Measurements from ENCODE around the gene ZSCAN5A.
"Not testable (repeated sequence)": the region's sequence is repeated elsewhere in the genome, so short reads cannot be mapped to it uniquely, and the experiment has no call there.

The ZSCAN5A gene

DNA sequence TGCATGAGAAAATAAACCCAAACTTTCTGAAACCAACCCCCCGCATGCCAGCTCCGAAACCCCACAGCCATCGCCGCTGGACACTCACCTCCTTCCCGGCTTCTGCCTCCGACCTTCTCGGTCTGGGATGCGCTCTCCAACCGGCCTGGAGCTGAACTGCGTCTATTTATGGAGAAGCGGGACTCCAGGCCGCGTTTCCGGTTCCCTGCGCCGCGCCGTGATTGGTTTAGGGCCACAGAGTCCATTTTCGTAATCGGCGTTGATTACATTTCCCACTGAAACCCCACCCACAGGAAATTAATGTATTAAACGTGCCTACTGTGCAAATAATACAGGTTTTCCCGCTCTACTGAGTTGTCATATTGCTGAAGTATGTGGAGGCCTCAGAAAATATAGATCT lies 117.0 kb downstream of the ZSCAN5A start, which contains the start of gene ZSCAN5B:
Gene ZSCAN5B (minus strand): TSS at position 138 of the 400 bp plus-strand sequence. CDS start 4,731 bp downstream, outside the sequence.
- not testable (repeated sequence) for DNase-seq

DNA sequence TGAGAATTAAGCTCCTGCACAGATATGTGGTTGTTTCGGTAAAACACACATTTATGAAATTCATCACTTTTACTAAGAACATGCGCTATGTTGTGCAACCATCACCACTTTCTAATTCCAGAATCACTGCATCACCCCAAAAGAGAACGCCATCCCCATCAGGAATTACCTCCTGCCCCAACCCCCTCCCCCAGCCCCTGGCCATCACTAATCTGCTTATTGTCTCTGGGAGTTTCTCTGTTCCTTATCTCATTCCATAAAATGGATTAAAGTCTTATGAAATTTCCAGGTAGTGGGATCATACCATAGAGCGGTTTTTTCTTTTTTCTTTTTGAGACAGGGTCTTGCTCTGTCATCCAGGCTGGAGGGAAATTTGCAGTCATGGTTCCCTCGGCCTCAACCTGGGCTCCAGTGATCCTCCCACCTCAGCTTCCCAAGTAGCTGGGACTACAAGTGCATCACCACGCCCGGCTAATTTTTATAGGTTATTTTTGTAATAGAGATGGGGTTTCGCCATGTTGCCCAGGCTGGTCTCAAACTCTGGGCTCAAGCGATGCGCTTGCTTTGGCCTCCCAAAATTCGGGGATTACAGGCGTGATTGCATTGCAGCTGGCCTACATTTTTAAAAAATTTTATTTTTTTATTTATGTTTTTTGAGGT lies 120.5 kb downstream of the ZSCAN5A start:
- DNase-seq = no peak

DNA sequence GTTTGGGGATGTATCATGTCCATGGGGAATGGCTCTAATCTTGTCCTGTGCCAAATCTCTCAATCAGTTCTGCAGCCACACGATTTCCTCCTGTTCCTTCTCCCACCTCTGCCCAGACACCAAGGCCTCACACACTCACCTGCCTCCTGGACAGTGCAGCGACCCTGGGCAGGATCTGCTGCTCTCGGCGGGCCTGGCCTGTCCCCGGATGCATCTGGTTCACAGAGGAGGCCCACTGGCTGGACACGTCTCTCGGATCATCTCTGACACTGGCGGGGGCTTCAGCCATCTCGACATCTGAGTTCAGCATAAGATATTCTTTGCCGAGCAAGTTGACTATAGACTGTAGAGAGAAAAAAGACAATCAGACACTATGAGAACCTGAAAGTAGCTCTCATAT lies 122.9 kb downstream of the ZSCAN5A start:
- no peak for DNase-seq

DNA sequence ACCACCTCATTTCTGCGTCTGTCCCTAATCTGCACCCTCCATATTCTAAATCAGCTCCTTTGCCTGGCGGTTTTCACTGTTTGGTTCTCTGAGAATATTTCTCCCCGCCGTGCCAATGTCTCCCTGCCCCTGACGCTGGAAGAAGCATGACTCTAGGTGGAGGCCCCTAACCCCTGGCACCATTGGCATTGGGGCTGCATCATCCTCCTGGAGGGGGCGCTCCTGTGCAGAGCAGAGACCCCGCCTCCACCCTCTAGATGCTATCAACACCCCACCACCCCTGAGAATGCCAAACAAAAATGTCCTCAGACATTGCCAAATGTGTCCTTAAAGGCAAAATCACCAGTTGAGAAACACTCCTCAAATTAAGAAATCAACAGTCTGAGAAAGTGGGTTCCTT lies 123.5 kb downstream of the ZSCAN5A start:
- DNase-seq = no peak

DNA sequence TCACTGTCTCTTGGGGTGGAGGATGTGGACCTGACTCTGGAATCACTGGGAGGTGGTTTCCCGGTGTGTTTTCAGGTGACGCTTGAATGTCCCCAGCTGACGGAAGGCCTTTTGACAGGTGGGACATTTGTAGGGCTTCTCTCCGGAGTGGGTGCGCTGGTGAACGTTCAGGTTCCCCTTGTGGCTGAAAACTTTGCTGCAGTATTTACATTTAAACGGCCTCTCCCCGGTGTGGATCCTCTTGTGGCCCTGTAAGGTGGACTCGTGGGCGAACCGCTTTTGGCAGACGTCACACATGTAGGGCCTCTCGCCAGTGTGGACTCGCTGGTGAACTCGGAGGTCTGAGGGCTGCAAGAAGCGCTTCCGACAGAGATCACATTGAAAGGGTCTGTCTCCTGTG lies 124.9 kb downstream of the ZSCAN5A start:
- no peak for DNase-seq

DNA sequence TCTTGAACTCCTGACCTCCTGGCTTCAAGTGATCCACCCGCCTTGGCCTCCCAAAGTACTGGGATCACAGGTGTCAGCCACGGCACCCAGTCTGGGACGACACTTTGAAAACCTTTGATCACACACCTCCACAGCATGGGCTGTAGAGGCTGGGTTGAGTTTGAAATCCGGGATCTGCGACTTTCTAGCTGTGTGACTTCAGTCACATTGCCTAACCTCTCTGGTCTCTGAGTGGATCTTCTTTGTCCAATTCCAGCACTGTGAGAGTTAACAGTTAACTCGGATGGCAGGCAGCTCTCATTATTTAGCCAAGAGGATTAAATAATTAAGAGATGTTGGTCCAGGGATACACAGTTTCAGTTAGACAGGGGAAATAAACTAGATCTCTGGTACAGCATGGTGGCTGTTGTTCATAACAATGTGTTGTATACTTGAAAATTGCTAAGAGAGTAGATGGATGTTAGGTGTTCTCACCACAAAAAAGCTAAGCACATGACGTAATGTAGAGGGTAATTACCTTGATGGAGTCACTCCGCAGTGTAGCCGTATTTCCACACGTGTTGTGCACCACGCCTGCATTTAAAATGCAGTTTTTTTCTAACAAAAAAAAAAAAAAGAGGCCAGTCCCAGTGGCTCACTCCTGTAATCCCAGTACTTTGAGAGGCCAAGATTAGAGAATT lies 136.9 kb downstream of the ZSCAN5A start:
- no peak for DNase-seq

DNA sequence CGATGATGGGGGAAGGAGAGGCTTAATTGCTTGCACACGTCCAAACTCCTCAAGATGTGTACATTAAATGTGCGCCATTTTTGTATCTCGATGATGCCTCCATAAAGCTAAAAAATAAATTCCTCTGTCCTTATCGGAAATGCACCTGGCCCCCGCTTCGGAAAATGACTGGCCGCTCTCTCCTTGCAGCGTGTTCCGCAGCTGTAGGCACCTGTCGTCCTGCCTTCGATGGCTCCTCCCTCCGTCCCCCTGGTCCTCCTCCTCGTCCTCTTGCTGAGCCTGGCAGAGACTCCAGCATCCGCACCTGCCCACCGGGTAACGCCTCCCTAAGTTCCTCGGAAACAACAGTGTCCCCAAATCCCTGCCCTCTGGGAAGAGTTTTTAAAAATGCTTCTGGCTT lies 137.8 kb downstream of the ZSCAN5A start:
- no peak for DNase-seq

DNA sequence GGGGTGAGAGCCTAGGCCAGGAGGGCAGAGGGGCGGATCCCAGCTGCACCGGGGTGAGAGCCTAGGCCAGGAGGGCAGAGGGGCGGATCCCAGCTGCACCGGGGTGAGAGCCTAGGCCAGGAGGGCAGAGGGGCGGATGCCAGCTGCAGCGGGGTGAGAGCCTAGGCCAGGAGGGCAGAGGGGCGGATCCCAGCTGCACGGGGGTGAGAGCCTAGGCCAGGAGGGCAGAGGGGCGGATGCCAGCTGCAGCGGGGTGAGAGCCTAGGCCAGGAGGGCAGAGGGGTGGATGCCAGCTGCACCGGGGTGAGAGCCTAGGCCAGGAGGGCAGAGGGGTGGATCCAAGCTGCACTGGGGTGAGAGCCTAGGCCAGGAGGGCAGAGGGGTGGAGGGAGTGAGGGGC lies 138.3 kb downstream of the ZSCAN5A start:
- DNase-seq = not testable (repeated sequence)

DNA sequence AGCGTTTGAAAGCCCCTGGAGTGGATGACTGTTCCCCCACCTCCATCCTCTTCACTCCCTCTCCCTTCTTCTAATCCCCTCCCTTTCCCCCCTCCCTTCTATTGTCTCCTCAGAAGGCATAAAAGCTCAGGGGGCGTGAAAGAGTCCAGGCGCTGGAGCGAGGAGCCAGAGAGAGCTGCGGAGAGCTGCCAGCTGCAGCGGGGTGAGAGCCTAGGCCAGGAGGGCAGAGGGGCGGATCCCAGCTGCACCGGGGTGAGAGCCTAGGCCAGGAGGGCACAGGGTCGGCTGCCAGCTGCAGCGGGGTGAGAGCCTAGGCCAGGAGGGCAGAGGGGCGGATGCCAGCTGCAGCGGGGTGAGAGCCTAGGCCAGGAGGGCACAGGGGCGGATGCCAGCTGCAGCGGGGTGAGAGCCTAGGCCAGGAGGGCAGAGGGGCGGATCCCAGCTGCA lies 138.8 kb downstream of the ZSCAN5A start, which contains the start of gene GALP:
Gene GALP (plus strand): TSS at position 148 of the 447 bp plus-strand sequence. CDS start 1,101 bp downstream, outside the sequence.
- DNase-seq = not testable (repeated sequence)

DNA sequence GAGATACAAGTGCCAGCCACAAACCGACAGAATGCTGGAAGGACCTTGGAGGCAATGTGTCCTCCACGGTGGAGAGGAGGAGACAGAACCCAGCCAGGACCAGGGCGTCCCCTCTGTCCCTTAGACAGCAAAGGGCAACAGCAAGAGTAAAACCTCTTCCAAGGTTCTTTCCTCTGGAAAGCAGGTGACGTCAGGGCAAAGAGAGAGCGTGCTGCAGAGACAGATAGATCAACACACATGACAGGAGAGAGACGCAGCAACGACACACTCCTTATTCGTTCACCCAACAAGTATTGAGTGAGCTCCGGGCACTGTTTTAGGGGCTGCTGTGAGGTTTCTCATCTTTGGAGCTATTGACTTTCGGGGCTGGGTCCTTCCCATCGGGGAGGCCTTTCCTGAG lies 140.1 kb downstream of the ZSCAN5A start:
- no peak for DNase-seq

DNA sequence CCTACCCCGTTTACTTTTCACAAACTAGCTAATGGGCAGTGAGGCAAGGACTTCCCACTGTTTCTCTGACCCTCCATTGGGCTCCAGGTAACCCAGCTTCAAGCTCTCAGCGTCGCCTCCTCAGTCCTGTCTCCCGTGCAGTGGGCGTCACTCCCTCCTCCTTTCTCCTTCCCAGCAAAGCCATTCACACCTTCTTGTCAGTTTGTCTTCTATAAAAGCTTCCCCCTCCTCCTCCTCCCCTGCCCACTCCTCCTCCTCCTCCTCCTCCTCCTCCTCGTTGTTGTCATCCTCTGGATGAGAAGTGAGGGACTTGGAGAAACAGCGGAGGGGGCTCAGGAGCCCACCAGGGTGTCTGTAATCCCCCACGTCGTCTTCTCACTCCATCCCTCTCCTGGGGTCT lies 140.6 kb downstream of the ZSCAN5A start:
- DNase-seq = no peak

Data from NCI-H526 treated with DMSO at 0.1 percent for 48 hours (cell line).